Endothelial cell of umbilical vein (primary cell): Measurements from ENCODE around the gene CRTAP. TPM values are rescaled to one million over a fixed set of nuclear protein-coding genes. Genes with fewer than 3 reads are reported as not detected.

Source experiments
- BruUV-seq: library from RNA; stranded (reverse); fragments of 400-500 nt; replicated peaks from 2 replicates; lab custom pipeline; 2021; lab: Mats Ljungman, UMichigan
- CTCF ChIA-PET: fragments of 300-600, 350-600 bp; sonication (Branson Sonifier 250); formaldehyde crosslinking; loops from one replicate; lab custom pipeline; 2021; ENCODE audit warnings: antibody characterized with exemption, inconsistent platforms; lab: Charles Lee
- POLR2A ChIA-PET: fragments of 300-600, 350-600 bp; sonication (Branson Sonifier 250); formaldehyde crosslinking; loops from one replicate; lab custom pipeline; 2021; ENCODE audit warnings: antibody characterized with exemption, inconsistent platforms; lab: Charles Lee
- DNase-seq: peaks from one replicate; pipeline ENCODE4 v3.0.0-alpha.2; 2011; ENCODE audit warnings: low read depth, low spot score
- FAIRE-seq: peaks from 2 replicates; lab custom pipeline; 2011; peaks lifted over from hg19 to GRCh38; lab: Jason Lieb, UNC
- H2AFZ ChIP-seq: 2 replicates; pipeline ENCODE4 v1.6.0; 2012; ENCODE audit warnings: low read depth, low read length, control low read depth, inconsistent platforms
- H3K27ac ChIP-seq: 2 replicates; pipeline ENCODE4 v1.5.1; 2011; ENCODE audit warnings: low read depth, mild to moderate bottlenecking, control low read depth, low read length, moderate library complexity; ENCODE audit not compliant: insufficient read depth
- H3K27me3 ChIP-seq, 2 experiments: 2 replicates each; pipeline versions ENCODE4 v1.6.0 to v1.6.1; 2011; ENCODE audit warnings: low read length in 2 of 2, mixed read lengths in 1 of 2; ENCODE audit not compliant: control insufficient read depth in 2 of 2, insufficient read depth in 2 of 2
- H3K36me3 ChIP-seq, 2 experiments: 2 replicates in 1 of 2; 3 replicates in 1 of 2; pipeline ENCODE4 v1.5.1; 2011; ENCODE audit warnings: low read length in 2 of 2, mild to moderate bottlenecking in 1 of 2, moderate library complexity in 1 of 2; ENCODE audit not compliant: control insufficient read depth in 2 of 2, insufficient read depth in 2 of 2; ENCODE audit errors: extremely low read depth in 1 of 2
- H3K4me1 ChIP-seq: 3 replicates; pipeline ENCODE4 v1.5.1; 2011; ENCODE audit warnings: mild to moderate bottlenecking, low read length; ENCODE audit not compliant: control insufficient read depth, insufficient read depth; ENCODE audit errors: extremely low read depth
- H3K4me2 ChIP-seq: 2 replicates; pipeline ENCODE4 v1.6.1; 2011; ENCODE audit warnings: low read length, control low read depth, mixed read lengths; ENCODE audit not compliant: insufficient read depth
- H3K4me3 ChIP-seq, 3 experiments: fragments of 200-600 bp in 1 of 3; sonication (generic), shearing (Covaris generic) in 1 of 3; replicated peaks in 1 of 3; 2 replicates each; pipeline ENCODE4 v1.5.1; 2011 to 2016; ENCODE audit warnings: control low read depth in 3 of 3, low read length in 3 of 3, mild to moderate bottlenecking in 2 of 3, inconsistent platforms in 1 of 3, low read depth in 1 of 3, moderate library complexity in 1 of 3; ENCODE audit not compliant: insufficient read depth in 1 of 3
- H3K79me2 ChIP-seq: 2 replicates; pipeline ENCODE4 v1.6.0; 2012; ENCODE audit warnings: low read length, inconsistent platforms; ENCODE audit not compliant: control insufficient read depth, insufficient read depth
- H3K9ac ChIP-seq: replicated peaks from 2 replicates; pipeline ENCODE3; 2011; ENCODE audit warnings: low read length, control low read depth; ENCODE audit not compliant: insufficient read depth; ENCODE audit errors: extremely low read depth
- H3K9me1 ChIP-seq: replicated peaks from 3 replicates; pipeline ENCODE4 v1.6.0; 2011; ENCODE audit warnings: mild to moderate bottlenecking, low read length; ENCODE audit not compliant: control insufficient read depth, insufficient read depth; ENCODE audit errors: extremely low read depth
- H3K9me3 ChIP-seq: replicated peaks from 2 replicates; pipeline ENCODE4 v1.5.1; 2012; ENCODE audit warnings: low read length, inconsistent platforms; ENCODE audit not compliant: control insufficient read depth, insufficient read depth
- H4K20me1 ChIP-seq: replicated peaks from 2 replicates; pipeline ENCODE3; 2011; ENCODE audit warnings: mild to moderate bottlenecking, low read length; ENCODE audit not compliant: control insufficient read depth, insufficient read depth; ENCODE audit errors: extremely low read depth
- CTCF ChIP-seq, 2 donors: IDR thresholded peaks; 1 replicate in 1 of 2; 2 replicates in 1 of 2; pipeline ENCODE4 v1.5.1; 2011; ENCODE audit warnings: low read length in 2 of 2, mild to moderate bottlenecking in 2 of 2, moderate library complexity in 2 of 2, control low read depth in 1 of 2, inconsistent platforms in 1 of 2, low read depth in 1 of 2; ENCODE audit not compliant: insufficient read depth in 1 of 2; ENCODE audit errors: extremely low read depth in 1 of 2
- FOS ChIP-seq: IDR thresholded peaks from 2 replicates; pipeline ENCODE4 v1.6.1; 2011; ENCODE audit warnings: mild to moderate bottlenecking, low read length, moderate library complexity, borderline replicate concordance; ENCODE audit not compliant: insufficient read depth
- GATA2 ChIP-seq: IDR thresholded peaks from 2 replicates; pipeline ENCODE4 v1.7.0; 2011; ENCODE audit warnings: low read depth, mild to moderate bottlenecking, moderate library complexity, mixed read lengths, low read length; ENCODE audit not compliant: insufficient read length, insufficient read depth
- JUN ChIP-seq: IDR thresholded peaks from 2 replicates; pipeline ENCODE4 v1.6.1; 2011; ENCODE audit warnings: borderline replicate concordance, low read depth; ENCODE audit not compliant: insufficient read length, insufficient read depth
- MYC ChIP-seq: IDR thresholded peaks from one replicate; pipeline ENCODE4 v1.6.1; 2011; ENCODE audit warnings: mild to moderate bottlenecking, low read depth, low read length
- POLR2A ChIP-seq: IDR thresholded peaks from 2 replicates; pipeline ENCODE4 v1.6.1; 2012; ENCODE audit warnings: low read depth, mild to moderate bottlenecking, control low read depth, low read length
- POLR2AphosphoS5 ChIP-seq: IDR thresholded peaks from 2 replicates; pipeline ENCODE4 v1.6.1; 2012; ENCODE audit warnings: low read depth, mild to moderate bottlenecking, control low read depth, low read length, moderate library complexity; ENCODE audit not compliant: insufficient read depth
- dilution Hi-C: fragments of 300-500 bp; cut with MboI; formaldehyde crosslinking; loops from one replicate; pipeline ENCODE4 v1.15.0; 2019; ENCODE audit warnings: low sequenced_read_pairs; ENCODE audit not compliant: extremely low pct_ligation_motif_present
- intact Hi-C: fragments of 100-400 bp; cut with micrococcal nuclease; formaldehyde crosslinking; loops from one replicate; pipeline ENCODE4 v1.10.0; 2022
- polyA plus RNA-seq, 4 experiments: library from polyadenylated mRNA; depleted of rRNA in 3 of 4; stranded (reverse) in 3 of 4; unstranded in 1 of 4; fragments of >200 nt; gene quantifications; 2 replicates each; pipeline versions ENCODE4 v1.2.1 to v1.2.3, GENCODE V29; 2011 to 2012; ENCODE audit warnings: missing spikeins in 1 of 4
- total RNA-seq: library from RNA; stranded (reverse); gene quantifications from 2 replicates; pipeline ENCODE4 v1.2.3, GENCODE V29; 2021
- TF ChIP-seq, protein P1 (sequence below): IDR thresholded peaks from 2 replicates; pipeline ENCODE4 v1.6.1; 2011; ENCODE audit not compliant: insufficient read depth, insufficient read length

The CRTAP gene
- total and polyA plus RNA-seq, 2 donors (not counting 3 experiments of a cell fraction or from before 2014, with no cell fraction given): 204 to 213 TPM

DNA sequence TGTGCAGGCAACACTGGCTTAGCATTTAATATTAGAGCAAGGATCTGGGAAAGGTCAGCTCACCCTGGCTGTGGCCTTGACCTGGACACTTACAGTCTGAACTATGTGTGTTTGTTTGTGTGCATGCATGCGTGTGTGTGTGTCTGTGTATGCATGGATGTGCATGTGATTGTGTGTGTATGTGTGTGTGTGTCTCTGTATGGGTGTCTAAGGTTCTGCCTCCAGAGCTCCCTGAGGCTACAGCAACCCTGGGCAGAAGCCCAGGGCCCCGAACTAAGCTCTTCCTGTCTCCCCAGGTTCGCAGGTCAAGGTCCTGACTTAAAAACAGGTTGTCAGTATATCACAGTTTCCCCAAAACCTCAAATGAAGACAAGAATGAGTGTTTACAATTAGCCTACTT is 53.5 kb downstream of the CRTAP start:
- no peaks in the 10 kb centered on the region for H3K4me1 ChIP-seq
- no peaks in the 10 kb centered on the region for H3K79me2 ChIP-seq
- H3K4me3 ChIP-seq: no peak overlapping the region
- no peak overlapping the region for H3K9ac ChIP-seq
- no peaks in the 10 kb centered on the region for H4K20me1 ChIP-seq
- H3K27ac ChIP-seq: no peak overlapping the region
- no TSS peak for BruUV-seq
- H3K9me3 ChIP-seq: no peaks in the 10 kb centered on the region
- no peaks in the 10 kb centered on the region for H3K36me3 ChIP-seq
- no peak for DNase-seq
- POLR2A ChIA-PET: no interaction called here
- FAIRE-seq: no peak
- intact Hi-C loops (no loop called here), dilution Hi-C loops (no loop called here)
- no peak for TF ChIP-seq POLR2AphosphoS5
- no peak for TF ChIP-seq MYC
- TF ChIP-seq POLR2A: no peak
- no peak for TF ChIP-seq CTCF (IDR thresholded peaks at IDR 0.05; ENCODE audit: extremely low read depth in 1 of 2, insufficient read depth in 1 of 2, low read depth in 1 of 2, low read length in 2 of 2)
- TF ChIP-seq, protein P1, sequence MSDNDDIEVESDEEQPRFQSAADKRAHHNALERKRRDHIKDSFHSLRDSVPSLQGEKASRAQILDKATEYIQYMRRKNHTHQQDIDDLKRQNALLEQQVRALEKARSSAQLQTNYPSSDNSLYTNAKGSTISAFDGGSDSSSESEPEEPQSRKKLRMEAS: no peak
- no peak for TF ChIP-seq JUN
- TF ChIP-seq FOS: no peak
- TF ChIP-seq GATA2: no peak
- no peak overlapping the region for H3K4me2 ChIP-seq
- H3K27me3 ChIP-seq: no peaks in the 10 kb centered on the region
- no peaks in the 10 kb centered on the region for H3K9me1 ChIP-seq
- CTCF ChIA-PET: interaction anchor here (0.7 to 2.1 kb wide), 4 partner anchors 31 to 205 kb away, joined by 3 to 11 read pairs (median 4); no protein-coding TSS in a partner anchor
- H2AFZ ChIP-seq: no peak overlapping the region
